K562 (cell line): ENCODE measurements around the gene ARHGAP26. TPM values are rescaled to one million over a fixed set of nuclear protein-coding genes. Genes with fewer than 3 reads are reported as not detected.

ENCODE experiments used
- ATAC-seq: fragments of 200-7000 bp; cut with Tn5 transposase; 3 replicates; pipeline ENCODE4 v1.9.1; 2020; ENCODE audit warnings: moderate library complexity
- BruUV-seq: library from RNA; stranded (reverse); fragments of 400-500 nt; replicated peaks from 2 replicates; lab custom pipeline; 2021; lab: Mats Ljungman, UMichigan
- CTCF ChIA-PET: fragments of 300-600 bp; formaldehyde crosslinking; extraction: SDS; loops from one replicate; lab custom pipeline; 2021; ENCODE audit warnings: low intra/inter-chr PET ratio; lab: Yijun Ruan, JAX
- POLR2A ChIA-PET: fragments of 300-600, 350-650 bp; sonication (Branson Sonifier 250); formaldehyde crosslinking; extraction: SDS; loops from one replicate; lab custom pipeline; 2021; ENCODE audit warnings: antibody characterized with exemption, inconsistent platforms; lab: Yijun Ruan, JAX
- DNase-seq, 4 experiments: peaks; one replicate each; pipeline versions ENCODE4 v3.0.0 to v3.0.0-alpha.2; 2011 to 2018; ENCODE audit warnings: low spot score in 3 of 4, mixed read lengths in 3 of 4; ENCODE audit errors: extremely low read depth in 1 of 4
- FAIRE-seq: peaks from 2 replicates; lab custom pipeline; 2011; peaks lifted over from hg19 to GRCh38; lab: Jason Lieb, UNC
- H2AFZ ChIP-seq: 2 replicates; pipeline ENCODE4 v1.6.0; 2011; ENCODE audit warnings: low read depth, low read length, control low read depth, inconsistent platforms
- H3K27ac ChIP-seq: fragments of 200-600 bp; 3 replicates; pipeline ENCODE4 v1.8.0; 2011; ENCODE audit warnings: low read depth, mild to moderate bottlenecking, control low read depth, inconsistent platforms, low read length, moderate library complexity, mixed read lengths; ENCODE audit errors: extremely low read depth
- H3K27me3 ChIP-seq, 2 experiments: fragments of 300-600 bp in 1 of 2; 2 replicates in 1 of 2; 3 replicates in 1 of 2; pipeline versions ENCODE4 v1.6.0 to v1.8.0; 2011; ENCODE audit warnings: inconsistent platforms in 2 of 2, low read length in 2 of 2, mild to moderate bottlenecking in 1 of 2, mixed read lengths in 1 of 2, moderate library complexity in 1 of 2; ENCODE audit not compliant: control insufficient read depth in 2 of 2, insufficient read depth in 2 of 2
- H3K36me3 ChIP-seq: fragments of 300-600 bp; 3 replicates; pipeline ENCODE4 v1.8.0; 2011; ENCODE audit warnings: mild to moderate bottlenecking, low read length, inconsistent platforms; ENCODE audit not compliant: control insufficient read depth, insufficient read depth
- H3K4me1 ChIP-seq, 2 experiments: fragments of 200-600 bp in 1 of 2; replicated peaks in 1 of 2; 2 replicates in 1 of 2; 3 replicates in 1 of 2; pipeline versions ENCODE4 v1.5.1 to v1.8.0; 2011; ENCODE audit warnings: inconsistent platforms in 2 of 2, low read length in 2 of 2, mild to moderate bottlenecking in 1 of 2, mixed read lengths in 1 of 2, moderate library complexity in 1 of 2; ENCODE audit not compliant: control insufficient read depth in 2 of 2, insufficient read depth in 2 of 2
- H3K4me2 ChIP-seq: 2 replicates; pipeline ENCODE4 v1.6.1; 2011; ENCODE audit warnings: low read length, control low read depth, inconsistent platforms, mixed read lengths; ENCODE audit not compliant: insufficient read depth
- H3K4me3 ChIP-seq: fragments of 200-600 bp; sonication (generic), shearing (Covaris generic); 2 replicates; pipeline ENCODE4 v1.5.1; 2016; ENCODE audit warnings: control low read depth, inconsistent platforms
- H3K79me2 ChIP-seq: fragments of 200-600 bp; 3 replicates; pipeline ENCODE4 v1.8.0; 2011; ENCODE audit warnings: low read length, inconsistent platforms; ENCODE audit not compliant: control insufficient read depth, insufficient read depth
- H3K9ac ChIP-seq, 2 experiments: 2 replicates each; pipeline versions ENCODE4 v1.6.0 to v1.6.1; 2011; ENCODE audit warnings: low read depth in 2 of 2, low read length in 2 of 2, control low read depth in 1 of 2, inconsistent platforms in 1 of 2, mild to moderate bottlenecking in 1 of 2, mixed read lengths in 1 of 2; ENCODE audit not compliant: insufficient read depth in 1 of 2
- H3K9me1 ChIP-seq: one replicate; pipeline ENCODE4 v1.6.0; 2011; ENCODE audit warnings: inconsistent platforms, mild to moderate bottlenecking, low read length, moderate library complexity; ENCODE audit not compliant: control insufficient read depth, insufficient read depth
- H3K9me3 ChIP-seq: replicated peaks from 2 replicates; pipeline ENCODE4 v1.5.1; 2011; ENCODE audit warnings: low read depth, low read length, inconsistent platforms; ENCODE audit not compliant: control insufficient read depth, insufficient read depth
- H4K20me1 ChIP-seq: replicated peaks from 2 replicates; pipeline ENCODE4 v1.6.1; 2011; ENCODE audit warnings: low read length, inconsistent platforms, mixed read lengths; ENCODE audit not compliant: control insufficient read depth, insufficient read depth
- EP400 ChIP-seq: fragments of 450-650 bp; IDR thresholded peaks from 2 replicates; pipeline ENCODE4 v1.6.1; 2017; ENCODE audit warnings: antibody characterized with exemption, mild to moderate bottlenecking, moderate library complexity
- KHSRP ChIP-seq: fragments of 450-650 bp; IDR thresholded peaks from 2 replicates; pipeline ENCODE4 v1.6.1; 2017
- NR3C1 ChIP-seq: sonication (generic); formaldehyde crosslinking; IDR thresholded peaks from 2 replicates; pipeline ENCODE4 v1.8.1; 2022; ENCODE audit warnings: missing genetic modification reagents
- PML ChIP-seq: IDR thresholded peaks from 2 replicates; pipeline ENCODE4 v1.6.1; 2012; ENCODE audit warnings: low read length, inconsistent platforms
- ZNF583 ChIP-seq: fragments of 250-450 bp; sonication (Bioruptor Pico); IDR thresholded peaks from 2 replicates; pipeline ENCODE4 v1.4.0; 2020
- WGBS: fragments of 100-300 bp; shearing (Covaris generic); methylation state at CpG from one replicate; pipeline ENCODE4 v1.1.6; 2016; ENCODE audit warnings: low coverage, mixed read lengths; ENCODE audit not compliant: insufficient coverage; ENCODE audit errors: missing lambda C conversion rate; 5-methylcytosine and 5-hydroxymethylcytosine counted together
- in situ Hi-C: fragments of 300-500 bp; cut with MboI; formaldehyde crosslinking; loops from 4 replicates; pipeline ENCODE4 v1.15.0; 2018; ENCODE audit warnings: inconsistent platforms, mixed read lengths
- intact Hi-C: fragments of 100-400 bp; cut with micrococcal nuclease; formaldehyde crosslinking; loops from 2 replicates; pipeline ENCODE4 v1.14.2; 2022
- polyA plus RNA-seq, 8 experiments: library from polyadenylated mRNA; depleted of rRNA in 4 of 8; stranded (reverse) in 5 of 8; unstranded in 3 of 8; fragments of >200 nt; fragmentation: Nextera tagmentation in 2 of 8; fragmentation: Illumina TruSeq in 1 of 8; extraction: Ambion mirVana in 2 of 8; extraction: Trizol in 1 of 8; gene quantifications; 2 replicates each; pipeline versions ENCODE4 v1.2.1 to v1.2.3, GENCODE V29; 2011 to 2014; ENCODE audit warnings: inconsistent platforms in 1 of 8, missing spikeins in 1 of 8
- total RNA-seq, 7 experiments: library from RNA; depleted of rRNA in 6 of 7; stranded (reverse); fragments of >200 nt in 6 of 7; fragmentation: Illumina TruSeq in 2 of 7; extraction: Trizol in 2 of 7; gene quantifications; 2 replicates each; pipeline versions ENCODE4 v1.2.1 to v1.2.3, GENCODE V29; 2011 to 2021; ENCODE audit warnings: low replicate concordance in 1 of 7
- TF ChIP-seq, protein P1 (sequence below): sonication (generic); formaldehyde crosslinking; IDR thresholded peaks from 2 replicates; pipeline ENCODE4 v1.8.1; 2022; ENCODE audit warnings: missing genetic modification reagents

ARHGAP26 gene
- total and polyA plus RNA-seq, 9 of the 15 experiments (the other 6 are each of a cell fraction or from before 2014, with no cell fraction given): 0.13 to 1.1 (median 0.55) TPM

DNA sequence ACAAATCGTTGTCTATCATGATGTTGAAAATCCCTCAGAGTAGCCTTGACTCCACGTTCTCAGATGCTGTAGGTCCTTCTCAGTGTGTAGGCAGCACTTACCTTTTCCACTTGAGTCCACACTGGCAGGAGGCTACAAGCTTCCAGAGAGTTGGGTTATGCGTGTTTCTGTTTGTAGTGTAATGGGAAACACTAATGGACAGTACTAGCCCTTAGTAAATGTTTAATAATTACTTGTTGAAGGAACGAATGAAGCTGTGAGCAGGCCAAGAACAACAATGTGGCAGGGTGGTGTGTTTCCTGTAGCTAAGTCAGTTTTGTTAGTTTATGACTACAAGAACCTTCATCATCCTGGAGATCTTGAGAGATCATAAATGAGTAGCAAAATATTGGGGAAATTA, 83.5 kb downstream of the ARHGAP26 start:
- no peaks in the 10 kb centered on the region for H3K36me3 ChIP-seq
- no peaks in the 10 kb centered on the region for H3K79me2 ChIP-seq
- POLR2A ChIA-PET: no interaction called here
- H3K4me3 ChIP-seq: no peak overlapping the region
- no peaks in the 10 kb centered on the region for H4K20me1 ChIP-seq
- no TSS peak for BruUV-seq
- WGBS: 12% methylated on average over 4 of the region's 4 CpGs
- H3K27ac ChIP-seq: no peak overlapping the region
- TF ChIP-seq EP400 (no peak), NR3C1 (CRISPR knock-in tag) (no peak), ZNF583 (CRISPR knock-in tag) (no peak), PML (no peak), KHSRP (no peak)
- TF ChIP-seq, protein P1, sequence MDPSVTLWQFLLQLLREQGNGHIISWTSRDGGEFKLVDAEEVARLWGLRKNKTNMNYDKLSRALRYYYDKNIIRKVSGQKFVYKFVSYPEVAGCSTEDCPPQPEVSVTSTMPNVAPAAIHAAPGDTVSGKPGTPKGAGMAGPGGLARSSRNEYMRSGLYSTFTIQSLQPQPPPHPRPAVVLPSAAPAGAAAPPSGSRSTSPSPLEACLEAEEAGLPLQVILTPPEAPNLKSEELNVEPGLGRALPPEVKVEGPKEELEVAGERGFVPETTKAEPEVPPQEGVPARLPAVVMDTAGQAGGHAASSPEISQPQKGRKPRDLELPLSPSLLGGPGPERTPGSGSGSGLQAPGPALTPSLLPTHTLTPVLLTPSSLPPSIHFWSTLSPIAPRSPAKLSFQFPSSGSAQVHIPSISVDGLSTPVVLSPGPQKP (CRISPR knock-in tag): no peak
- TF ChIP-seq, all 486 proteins: peak for 0
- Histone ChIP-seq H3K4me2 (no peak overlapping the region), H3K9ac (no peak overlapping the region), H3K27me3 (no peaks in the 10 kb centered on the region), H3K9me3 (no peaks in the 10 kb centered on the region), H3K4me1 (peaks cover 0 to 12% of the 10 kb centered on the region in 2 experiments; a peak in 2 of 5 replicates), H3K9me1 (no peaks in the 10 kb centered on the region), H2AFZ (no peak overlapping the region)
- DNase-seq (no peak), ATAC-seq (no peak), FAIRE-seq (no peak)
- CTCF ChIA-PET: no interaction called here
- intact Hi-C loops (no loop called here), in situ Hi-C loops (no loop called here)
